GM23248 (cell line): ENCODE results near the gene RNF227. TPM values are rescaled to one million over a fixed set of nuclear protein-coding genes. Genes with fewer than 3 reads are reported as not detected.

Experiments used
- DNase-seq: peaks from one replicate; pipeline ENCODE4 v3.0.0-alpha.2; 2015
- H2AFZ ChIP-seq: fragments of 200-600 bp; sonication (generic); 2 replicates; pipeline ENCODE4 v1.6.1; 2016; ENCODE audit warnings: antibody characterized with exemption
- H3F3A ChIP-seq: fragments of 200-600 bp; sonication (generic); 2 replicates; pipeline ENCODE4 v1.6.1; 2016; ENCODE audit warnings: mild to moderate bottlenecking, antibody characterized with exemption, mixed run types; ENCODE audit not compliant: insufficient read depth
- H3K27ac ChIP-seq: fragments of 200-600 bp; sonication (generic); 2 replicates; pipeline ENCODE4 v1.5.1; 2016; ENCODE audit warnings: mild to moderate bottlenecking
- H3K27me3 ChIP-seq: fragments of 200-600 bp; sonication (generic); replicated peaks from 2 replicates; pipeline ENCODE4 v1.6.1; 2016; ENCODE audit warnings: mild to moderate bottlenecking; ENCODE audit not compliant: insufficient read depth
- H3K36me3 ChIP-seq: fragments of 200-600 bp; sonication (generic); 2 replicates; pipeline ENCODE4 v1.6.1; 2016; ENCODE audit warnings: low read depth, mild to moderate bottlenecking
- H3K4me1 ChIP-seq: fragments of 200-600 bp; sonication (generic); 2 replicates; pipeline ENCODE4 v1.6.1; 2016; ENCODE audit warnings: mild to moderate bottlenecking; ENCODE audit not compliant: insufficient read depth
- H3K4me2 ChIP-seq: fragments of 200-600 bp; sonication (generic); one replicate; pipeline ENCODE4 v1.6.1; 2016; ENCODE audit warnings: mild to moderate bottlenecking; ENCODE audit not compliant: unreplicated experiment
- H3K4me3 ChIP-seq: fragments of 200-600 bp; sonication (generic); 2 replicates; pipeline ENCODE4 v1.5.1; 2016; ENCODE audit warnings: mild to moderate bottlenecking
- H3K79me2 ChIP-seq: fragments of 200-600 bp; sonication (generic); 2 replicates; pipeline ENCODE4 v1.6.1; 2016; ENCODE audit warnings: mild to moderate bottlenecking; ENCODE audit not compliant: insufficient read depth
- H3K9ac ChIP-seq: fragments of 200-600 bp; sonication (generic); 2 replicates; pipeline ENCODE4 v1.6.1; 2016; ENCODE audit warnings: mild to moderate bottlenecking
- H3K9me2 ChIP-seq: fragments of 200-600 bp; sonication (generic); 2 replicates; pipeline ENCODE4 v1.6.1; 2016; ENCODE audit warnings: mixed run types, mild to moderate bottlenecking, moderate library complexity; ENCODE audit not compliant: insufficient read depth
- H3K9me3 ChIP-seq: fragments of 200-600 bp; sonication (generic); one replicate; pipeline ENCODE4 v1.6.1; 2017; ENCODE audit warnings: low read depth
- H4K20me1 ChIP-seq: fragments of 200-600 bp; sonication (generic); 2 replicates; pipeline ENCODE4 v1.6.0; 2016; ENCODE audit not compliant: insufficient read depth
- EZH2 ChIP-seq: fragments of 200-600 bp; sonication (generic); IDR thresholded peaks from 2 replicates; pipeline ENCODE4 v1.6.1; 2018; ENCODE audit warnings: antibody characterized with exemption, mild to moderate bottlenecking; ENCODE audit not compliant: insufficient read depth, poor library complexity, severe bottlenecking
- EZH2phosphoT487 ChIP-seq: fragments of 200-600 bp; sonication (generic); IDR thresholded peaks from 2 replicates; pipeline ENCODE4 v1.6.1; 2018; ENCODE audit warnings: antibody characterized with exemption, moderate library complexity, mild to moderate bottlenecking, low read depth; ENCODE audit not compliant: insufficient read depth
- WGBS, 2 experiments: methylation state at CpG; one replicate each; pipeline ENCODE4 v1.1.6; 2015 to 2017; ENCODE audit warnings: low lambda C conversion rate in 2 of 2, low coverage in 1 of 2; ENCODE audit errors: missing lambda C conversion rate in 2 of 2; 5-methylcytosine and 5-hydroxymethylcytosine counted together
- in situ Hi-C: fragments of 300-500 bp; cut with MboI; formaldehyde crosslinking; loops from 2 replicates; pipeline ENCODE4 v1.15.0; 2020
- polyA plus RNA-seq: library from polyadenylated mRNA; unstranded; fragments of >200 nt; fragmentation: Nextera tagmentation; extraction: Ambion mirVana; gene quantifications from 2 replicates; pipeline ENCODE4 v1.2.1, GENCODE V29; 2016
- total RNA-seq: library from RNA; depleted of rRNA; stranded (reverse); fragments of >200 nt; shearing (Covaris generic); gene quantifications from 2 replicates; pipeline ENCODE4 v1.2.3, GENCODE V29; 2014

The RNF227 gene
- total and polyA plus RNA-seq, 2 experiments from 2014 or later: 3.1 to 15.3 TPM

- no peaks in the 10 kb centered on the region for H3K9me3 ChIP-seq
- no peaks in the 10 kb centered on the region; the same call in 1 of the 2 replicates for H3K79me2 ChIP-seq
- H4K20me1 ChIP-seq: no peaks in the 10 kb centered on the region
- DNase-seq: no peak
- no peaks in the 10 kb centered on the region for H3K9me2 ChIP-seq
- H3K27me3 ChIP-seq: no peaks in the 10 kb centered on the region
- no peak overlapping the region for H3K4me2 ChIP-seq
- no peak overlapping the region for H3K27ac ChIP-seq
- no peaks in the 10 kb centered on the region for H3K4me1 ChIP-seq
- no peak overlapping the region for H2AFZ ChIP-seq
- no peak overlapping the region for H3K9ac ChIP-seq
- in situ Hi-C loops: no loop called here
- H3K4me3 ChIP-seq: no peak overlapping the region
- peaks cover 27% of the 10 kb centered on the region for H3K36me3 ChIP-seq
- TF ChIP-seq EZH2: no peak
- no peak for TF ChIP-seq EZH2phosphoT487
- H3F3A ChIP-seq: no peaks in the 10 kb centered on the region
- 97 to 98% methylated on average over 6 of the region's 6 CpGs for WGBS, 2 experiments
These were observed 24.7 kb upstream of the RNF227 start for GRCh38 chr17:7940743-7941142.

DNA sequence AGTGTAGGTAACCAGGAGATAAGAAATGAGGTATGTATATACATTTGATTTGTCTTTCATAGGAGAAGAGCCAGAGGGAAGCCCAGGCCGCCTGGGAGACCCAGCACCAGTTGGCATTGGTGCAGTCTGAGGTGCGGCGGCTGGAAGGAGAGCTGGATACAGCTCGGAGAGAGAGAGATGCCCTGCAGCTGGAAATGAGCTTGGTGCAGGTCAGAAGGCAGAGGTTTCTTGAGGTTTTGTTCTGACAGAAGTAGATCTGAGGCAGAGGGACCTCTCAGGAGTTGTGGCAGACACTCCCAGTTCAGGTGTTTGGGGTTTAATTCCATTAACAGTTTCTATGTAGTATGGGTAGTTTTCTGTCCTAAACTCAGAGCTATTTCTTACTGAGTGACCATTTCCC lies 23.9 kb upstream of the RNF227 start:
- no peaks in the 10 kb centered on the region for H3K27me3 ChIP-seq
- no peak overlapping the region for H3K9ac ChIP-seq
- H3K79me2 ChIP-seq: peaks cover 3% of the 10 kb centered on the region; the same call in 1 of the 2 replicates
- no peak overlapping the region for H3K4me2 ChIP-seq
- H2AFZ ChIP-seq: no peak overlapping the region
- no peak overlapping the region for H3K4me3 ChIP-seq
- H3K9me2 ChIP-seq: no peaks in the 10 kb centered on the region
- no peak for DNase-seq
- no peaks in the 10 kb centered on the region for H3K4me1 ChIP-seq
- H4K20me1 ChIP-seq: no peaks in the 10 kb centered on the region
- no peaks in the 10 kb centered on the region for H3F3A ChIP-seq
- H3K27ac ChIP-seq: no peak overlapping the region
- TF ChIP-seq EZH2: no peak
- TF ChIP-seq EZH2phosphoT487: no peak
- in situ Hi-C loops: no loop called here
- H3K36me3 ChIP-seq: peaks cover 21% of the 10 kb centered on the region
- no peaks in the 10 kb centered on the region for H3K9me3 ChIP-seq
- 97 to 99% methylated on average over 4 of the region's 4 CpGs for WGBS, 2 experiments

- Histone ChIP-seq H4K20me1 (no peaks in the 10 kb centered on the region), H3K4me1 (peaks cover 8% of the 10 kb centered on the region), H3K4me3 (no peak overlapping the region), H3K9me3 (no peaks in the 10 kb centered on the region), H3K4me2 (no peak overlapping the region), H3K36me3 (peaks cover 11% of the 10 kb centered on the region), H3F3A (no peaks in the 10 kb centered on the region), H3K9me2 (no peaks in the 10 kb centered on the region), H3K79me2 (peaks cover 42% of the 10 kb centered on the region), H3K27me3 (no peaks in the 10 kb centered on the region), H2AFZ (no peak overlapping the region), H3K9ac (no peak overlapping the region), H3K27ac (no peak overlapping the region)
- in situ Hi-C loops: no loop called here
- no peak for DNase-seq
- TF ChIP-seq EZH2phosphoT487: no peak
- no peak for TF ChIP-seq EZH2
These were observed 19.8 kb upstream of the RNF227 start for GRCh38 chr17:7935859-7936258.

DNA sequence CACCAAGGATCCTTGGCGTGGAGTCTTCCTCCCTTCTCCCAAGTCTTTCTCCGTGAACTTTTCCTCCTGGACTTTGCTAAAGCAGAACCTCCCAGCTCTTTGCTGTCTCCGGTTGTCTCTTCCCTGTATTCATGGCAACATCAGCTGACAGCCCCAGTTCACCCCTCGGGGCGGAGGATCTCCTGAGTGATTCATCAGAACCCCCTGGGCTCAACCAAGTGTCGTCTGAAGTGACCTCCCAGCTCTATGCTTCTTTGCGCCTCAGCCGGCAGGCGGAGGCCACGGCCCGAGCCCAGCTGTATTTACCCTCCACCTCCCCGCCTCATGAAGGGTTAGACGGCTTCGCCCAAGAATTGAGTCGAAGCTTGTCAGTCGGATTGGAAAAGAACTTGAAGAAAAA lies 16.9 kb upstream of the RNF227 start:
- peaks cover 47% of the 10 kb centered on the region for H3K79me2 ChIP-seq
- no peaks in the 10 kb centered on the region for H3F3A ChIP-seq
- no peaks in the 10 kb centered on the region for H3K27me3 ChIP-seq
- TF ChIP-seq EZH2phosphoT487 (no peak), EZH2 (no peak)
- no peaks in the 10 kb centered on the region for H4K20me1 ChIP-seq
- peaks cover 8% of the 10 kb centered on the region for H3K4me1 ChIP-seq
- no peaks in the 10 kb centered on the region for H3K9me2 ChIP-seq
- peaks cover 4% of the 10 kb centered on the region; the same call in 1 of the 2 replicates for H3K36me3 ChIP-seq
- H2AFZ ChIP-seq: peak overlapping the region; percentile 90
- H3K27ac ChIP-seq: peak overlapping the region; percentile 44
- no peaks in the 10 kb centered on the region for H3K9me3 ChIP-seq
- H3K4me2 ChIP-seq: peak overlapping the region; percentile 90
- 1 to 2% methylated on average over 16 of the region's 16 CpGs for WGBS, 2 experiments
- DNase-seq: peak; percentile 83
- H3K4me3 ChIP-seq: peak overlapping the region; percentile 83
- H3K9ac ChIP-seq: peak overlapping the region; percentile 86
- in situ Hi-C loops: no loop called here

DNA sequence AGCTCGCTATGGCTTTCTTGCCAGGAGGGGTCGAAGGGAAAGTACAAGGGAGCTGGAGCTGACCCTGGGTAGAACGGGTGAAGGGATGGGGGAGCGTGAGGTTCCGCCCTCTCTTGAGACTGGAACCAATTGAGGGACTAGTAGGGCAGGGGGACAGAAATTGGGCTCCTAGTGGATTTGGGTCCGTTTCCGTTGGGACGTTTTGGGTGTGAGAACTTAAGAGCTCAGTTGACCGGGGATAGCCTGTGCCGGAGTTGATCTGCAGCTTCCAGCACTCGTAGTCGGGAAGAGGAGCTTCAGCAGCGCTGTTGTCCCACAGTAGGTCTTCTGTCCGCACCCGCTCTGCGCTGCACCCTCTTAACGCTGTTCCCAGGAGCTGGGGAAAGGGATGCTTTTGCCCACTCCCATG lies 16.4 kb upstream of the RNF227 start:
- TF ChIP-seq EZH2phosphoT487 (no peak), EZH2 (no peak)
- Histone ChIP-seq H4K20me1 (no peaks in the 10 kb centered on the region), H3K36me3 (peaks cover 4% of the 10 kb centered on the region; the same call in 1 of the 2 replicates), H3K27me3 (no peaks in the 10 kb centered on the region), H3K9me2 (no peaks in the 10 kb centered on the region), H3K9me3 (no peaks in the 10 kb centered on the region), H3K4me2 (peak overlapping the region; percentile 90), H3K4me3 (peak overlapping the region; percentile 83), H3K4me1 (peaks cover 8% of the 10 kb centered on the region), H3K9ac (peak overlapping the region; percentile 86), H3F3A (no peaks in the 10 kb centered on the region), H3K79me2 (peaks cover 47% of the 10 kb centered on the region), H2AFZ (peak overlapping the region; percentile 90), H3K27ac (peak overlapping the region; percentile 44)
- in situ Hi-C loops: no loop called here
- peak; percentile 56 for DNase-seq
- 0 to 3% methylated on average over 16 to 17 of the region's 17 CpGs for WGBS, 2 experiments
